OCI-LY7 (cell line): ENCODE data around the gene OR5AU1. TPM values are rescaled to one million over a fixed set of nuclear protein-coding genes. Genes with fewer than 3 reads are reported as not detected.
A peak's percentile ranks its signal among the peaks of the same experiment; 100 is the strongest.

Source experiments
- BruUV-seq: library from RNA; stranded (reverse); fragments of 400-500 nt; replicated peaks from 2 replicates; lab custom pipeline; 2021; lab: Mats Ljungman, UMichigan
- CTCF ChIA-PET: fragments of 300-600 bp; sonication (Branson Sonifier 250); formaldehyde crosslinking; loops from one replicate; lab custom pipeline; 2022; ENCODE audit warnings: antibody characterized with exemption; ENCODE audit not compliant: unreplicated experiment; lab: Charles Lee
- POLR2A ChIA-PET: fragments of 300-600 bp; sonication (Branson Sonifier 250); formaldehyde crosslinking; loops from one replicate; lab custom pipeline; 2022; ENCODE audit warnings: antibody characterized with exemption; lab: Charles Lee
- DNase-seq: peaks from one replicate; pipeline ENCODE4 v3.0.0-alpha.2; 2015; ENCODE audit warnings: low spot score
- H2AFZ ChIP-seq: fragments of 200-600 bp; sonication (generic), shearing (Covaris generic); 2 replicates; pipeline ENCODE4 v1.6.1; 2014; ENCODE audit warnings: mild to moderate bottlenecking, antibody characterized with exemption, low read length, moderate library complexity
- H3K27ac ChIP-seq: fragments of 200-600 bp; sonication (generic); 2 replicates; pipeline ENCODE4 v1.5.1; 2014; ENCODE audit warnings: mixed run types, low read depth, mild to moderate bottlenecking, moderate library complexity, low read length, inconsistent platforms; ENCODE audit not compliant: poor library complexity, severe bottlenecking
- H3K36me3 ChIP-seq: fragments of 200-600 bp; sonication (generic); 2 replicates; pipeline ENCODE4 v1.6.1; 2014; ENCODE audit warnings: mild to moderate bottlenecking, antibody characterized with exemption, low read length, moderate library complexity, mixed read lengths; ENCODE audit not compliant: insufficient read depth
- H3K4me1 ChIP-seq: fragments of 200-600 bp; sonication (generic); 2 replicates; pipeline ENCODE4 v1.5.1; 2014; ENCODE audit warnings: mild to moderate bottlenecking, low read length; ENCODE audit not compliant: insufficient read depth, poor library complexity, severe bottlenecking
- H3K4me2 ChIP-seq: fragments of 200-600 bp; sonication (generic); 2 replicates; pipeline ENCODE4 v1.6.1; 2014; ENCODE audit warnings: mild to moderate bottlenecking, low read length
- H3K4me3 ChIP-seq: fragments of 200-600 bp; sonication (generic); 2 replicates; pipeline ENCODE4 v1.5.1; 2014; ENCODE audit warnings: mild to moderate bottlenecking, low read depth, low read length; ENCODE audit not compliant: poor library complexity, severe bottlenecking
- H3K79me2 ChIP-seq: fragments of 200-600 bp; sonication (generic); 2 replicates; pipeline ENCODE4 v1.6.1; 2016; ENCODE audit warnings: low read depth, mild to moderate bottlenecking, low read length, moderate library complexity, mixed read lengths; ENCODE audit not compliant: insufficient read depth
- H3K9me2 ChIP-seq: fragments of 200-600 bp; sonication (generic); 2 replicates; pipeline ENCODE4 v1.6.1; 2016; ENCODE audit warnings: mild to moderate bottlenecking, low read length, mixed read lengths; ENCODE audit not compliant: insufficient read depth
- H3K9me3 ChIP-seq: fragments of 200-600 bp; sonication (generic); 2 replicates; pipeline ENCODE4 v1.6.1; 2014; ENCODE audit warnings: mild to moderate bottlenecking, mixed run types, low read length, mixed read lengths
- H4K20me1 ChIP-seq: fragments of 200-600 bp; sonication (generic); 2 replicates; pipeline ENCODE4 v1.6.1; 2014; ENCODE audit warnings: mild to moderate bottlenecking, antibody characterized with exemption, low read length, moderate library complexity, mixed read lengths; ENCODE audit not compliant: insufficient read depth
- EZH2phosphoT487 ChIP-seq: fragments of 200-600 bp; sonication (generic); IDR thresholded peaks from 2 replicates; pipeline ENCODE4 v1.6.1; 2018; ENCODE audit warnings: low read depth, borderline replicate concordance, mild to moderate bottlenecking, mixed run types, antibody characterized with exemption, low read length, moderate library complexity, mixed read lengths
- intact Hi-C: fragments of 100-400 bp; cut with micrococcal nuclease; formaldehyde crosslinking; loops from one replicate; pipeline ENCODE4 v1.10.0; 2022; ENCODE audit not compliant: unreplicated experiment
- total RNA-seq, 2 experiments: library from RNA; depleted of rRNA in 1 of 2; stranded (reverse); fragments of >200 nt in 1 of 2; shearing (Covaris generic) in 1 of 2; gene quantifications; 2 replicates each; pipeline ENCODE4 v1.2.3, GENCODE V29; 2014 to 2022
- TF ChIP-seq, protein P1 (sequence below): fragments of 200-600 bp; sonication (generic); conservative IDR thresholded peaks from 2 replicates; pipeline ENCODE4 v1.5.1; 2014; ENCODE audit warnings: mild to moderate bottlenecking, antibody characterized with exemption, low read length, moderate library complexity, mixed read lengths

The OR5AU1 gene
- total RNA-seq, 2 experiments from 2014 or later, result not detected

- TF ChIP-seq, protein P1, sequence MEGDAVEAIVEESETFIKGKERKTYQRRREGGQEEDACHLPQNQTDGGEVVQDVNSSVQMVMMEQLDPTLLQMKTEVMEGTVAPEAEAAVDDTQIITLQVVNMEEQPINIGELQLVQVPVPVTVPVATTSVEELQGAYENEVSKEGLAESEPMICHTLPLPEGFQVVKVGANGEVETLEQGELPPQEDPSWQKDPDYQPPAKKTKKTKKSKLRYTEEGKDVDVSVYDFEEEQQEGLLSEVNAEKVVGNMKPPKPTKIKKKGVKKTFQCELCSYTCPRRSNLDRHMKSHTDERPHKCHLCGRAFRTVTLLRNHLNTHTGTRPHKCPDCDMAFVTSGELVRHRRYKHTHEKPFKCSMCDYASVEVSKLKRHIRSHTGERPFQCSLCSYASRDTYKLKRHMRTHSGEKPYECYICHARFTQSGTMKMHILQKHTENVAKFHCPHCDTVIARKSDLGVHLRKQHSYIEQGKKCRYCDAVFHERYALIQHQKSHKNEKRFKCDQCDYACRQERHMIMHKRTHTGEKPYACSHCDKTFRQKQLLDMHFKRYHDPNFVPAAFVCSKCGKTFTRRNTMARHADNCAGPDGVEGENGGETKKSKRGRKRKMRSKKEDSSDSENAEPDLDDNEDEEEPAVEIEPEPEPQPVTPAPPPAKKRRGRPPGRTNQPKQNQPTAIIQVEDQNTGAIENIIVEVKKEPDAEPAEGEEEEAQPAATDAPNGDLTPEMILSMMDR, result peak; percentile 91
- TF ChIP-seq EZH2phosphoT487, result no peak
- H3K4me2 ChIP-seq, result peak overlapping the region; percentile 33
Measured at GRCh38 chr14:21106498-21107282, 49.2 kb downstream of the OR5AU1 start.

DNA sequence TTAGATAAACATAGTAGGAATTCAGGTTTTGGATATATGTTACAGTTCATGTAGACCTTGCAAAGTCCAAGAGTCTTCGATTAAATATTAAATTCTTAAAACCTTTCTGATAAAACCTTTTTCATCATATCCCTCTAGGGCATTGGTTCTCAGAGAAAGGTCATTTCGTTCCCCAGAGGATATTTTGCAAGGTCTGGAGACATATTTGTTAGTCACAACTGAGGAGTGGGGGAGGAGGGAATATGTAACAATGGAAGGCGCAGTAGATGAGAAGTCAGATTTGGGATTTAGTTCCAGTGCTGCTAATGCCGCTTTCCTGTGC, 49.7 kb downstream of the OR5AU1 start:
- Histone ChIP-seq H3K9me3 (no peaks in the 10 kb centered on the region), H3K4me1 (peaks cover 39% of the 10 kb centered on the region), H3K9me2 (no peaks in the 10 kb centered on the region), H3K4me3 (no peak overlapping the region), H3K79me2 (no peaks in the 10 kb centered on the region), H4K20me1 (no peaks in the 10 kb centered on the region), H3K27ac (no peak overlapping the region), H3K36me3 (no peaks in the 10 kb centered on the region), H3K4me2 (peak overlapping the region; percentile 33), H2AFZ (peak overlapping the region; percentile 84; the same call in 1 of the 2 replicates)
- BruUV-seq, result no TSS peak
- intact Hi-C loops, result loop anchor here (10.0 kb wide), 1 partner anchor 421 kb away; the partner anchor contains the start of genes ANG and RNASE4
- TF ChIP-seq EZH2phosphoT487, result no peak
- TF ChIP-seq, protein P1, result no peak
- no peak for DNase-seq
- POLR2A ChIA-PET, result no interaction called here
- CTCF ChIA-PET, result no interaction called here

More at GRCh38 chr14:21106498-21107282, 49.2 kb downstream of the OR5AU1 start:
- H3K9me2 ChIP-seq, result no peaks in the 10 kb centered on the region
- intact Hi-C loops, result loop anchor here (10.0 kb wide), 1 partner anchor 422 kb away; the partner anchor contains the start of genes ANG and RNASE4
- H3K9me3 ChIP-seq, result no peaks in the 10 kb centered on the region
- peak; percentile 78 for DNase-seq
- H3K27ac ChIP-seq, result no peak overlapping the region
- no peaks in the 10 kb centered on the region for H3K36me3 ChIP-seq
- H3K79me2 ChIP-seq, result no peaks in the 10 kb centered on the region
- CTCF ChIA-PET, result no interaction called here
- H3K4me1 ChIP-seq, result peaks cover 38% of the 10 kb centered on the region
- no peaks in the 10 kb centered on the region for H4K20me1 ChIP-seq
- H3K4me3 ChIP-seq, result no peak overlapping the region
- BruUV-seq, result no TSS peak
- POLR2A ChIA-PET, result no interaction called here
- peak overlapping the region; percentile 84 for H2AFZ ChIP-seq

- no peaks in the 10 kb centered on the region for H3K9me2 ChIP-seq
- ChIA-PET CTCF (interaction anchor here (1.4 to 2.6 kb wide), 5 partner anchors 9 to 90 kb away, joined by 5 to 23 read pairs (median 13); no protein-coding TSS in a partner anchor), POLR2A (interaction anchor here (0.7 to 3.3 kb wide), 6 partner anchors 10 to 90 kb away, joined by 3 to 31 read pairs (median 14); partner anchors contain the start of gene ARHGEF40)
- H3K79me2 ChIP-seq, result no peaks in the 10 kb centered on the region
- no peaks in the 10 kb centered on the region for H3K9me3 ChIP-seq
- no peak for TF ChIP-seq EZH2phosphoT487
- TF ChIP-seq, protein P1, result no peak
- no peaks in the 10 kb centered on the region for H3K36me3 ChIP-seq
- H3K4me3 ChIP-seq, result peak overlapping the region; percentile 85
- BruUV-seq, result no TSS peak
- no peaks in the 10 kb centered on the region for H4K20me1 ChIP-seq
- DNase-seq, result no peak
- intact Hi-C loops, result loop anchor here (10.0 kb wide), 1 partner anchor 420 kb away; the partner anchor contains the start of genes ANG and RNASE4
- peaks cover 39% of the 10 kb centered on the region for H3K4me1 ChIP-seq
- peak overlapping the region; percentile 92 for H3K4me2 ChIP-seq
- no peak overlapping the region for H3K27ac ChIP-seq
- H2AFZ ChIP-seq, result no peak overlapping the region
Measured at GRCh38 chr14:21105095-21105494, 50.8 kb downstream of the OR5AU1 start.
